Activated CD8-positive, alpha-beta memory T cell treated with anti-CD3 and anti-CD28 coated beads for 36 hours (primary cell): Measurements from ENCODE around the gene SLC9A8. TPM values are rescaled to one million over a fixed set of nuclear protein-coding genes. Genes with fewer than 3 reads are reported as not detected.
"Not testable (repeated sequence)": the region's sequence is repeated elsewhere in the genome, so short reads cannot be mapped to it uniquely, and the experiment has no call there.

Experiments used
- CTCF ChIA-PET: fragments of 350-600 bp; sonication (Branson Sonifier 250); formaldehyde crosslinking; loops from one replicate; lab custom pipeline; 2021; ENCODE audit warnings: antibody characterized with exemption; lab: Charles Lee
- POLR2A ChIA-PET: fragments of 350-600 bp; sonication (Branson Sonifier 250); formaldehyde crosslinking; loops from one replicate; lab custom pipeline; 2021; ENCODE audit warnings: antibody characterized with exemption; lab: Charles Lee
- total RNA-seq, 2 experiments: library from RNA; stranded (reverse); gene quantifications; one replicate each; pipeline ENCODE4 v1.2.3, GENCODE V29; 2021

Gene SLC9A8
- total RNA-seq, 2 experiments from 2014 or later, result 8.6 to 10.0 TPM

DNA sequence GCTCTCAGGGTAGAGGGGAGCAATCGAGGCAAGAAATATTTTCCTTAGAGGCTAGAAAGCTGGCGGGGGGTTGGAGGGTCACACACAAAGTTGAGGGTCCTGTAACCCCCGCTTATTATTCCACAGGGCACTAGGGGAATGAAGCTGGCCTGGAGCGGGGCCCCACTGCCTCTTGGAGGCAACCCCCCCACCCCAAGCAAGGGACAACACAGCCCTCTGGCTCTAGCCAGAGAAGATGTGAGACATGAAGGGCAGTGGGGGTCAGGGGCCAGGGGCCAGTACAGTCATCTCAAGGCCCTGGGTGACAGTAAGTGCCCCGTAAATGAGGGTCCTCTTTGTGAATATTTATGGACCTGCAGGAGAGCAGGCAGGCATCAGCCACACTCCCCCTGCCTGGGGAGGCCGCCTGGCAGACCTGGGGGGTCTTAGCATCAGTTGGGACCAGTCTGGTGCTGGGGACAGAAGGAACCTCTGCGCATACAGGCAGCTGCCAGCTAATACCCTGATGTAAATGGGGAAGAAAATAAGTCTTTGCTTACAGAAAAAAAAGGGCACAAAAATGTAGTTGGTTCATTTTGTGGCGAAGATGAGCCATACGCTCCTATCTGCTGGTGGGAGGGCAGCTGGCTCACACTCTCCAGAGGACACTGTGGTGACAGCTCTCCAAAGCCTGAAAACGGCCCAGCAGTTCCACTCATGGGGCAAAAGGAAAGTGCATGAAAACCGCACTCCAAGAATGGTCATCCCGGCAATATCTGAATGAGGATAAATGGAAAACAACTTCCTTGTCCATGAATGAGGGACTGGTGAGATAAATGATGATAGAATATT is 80.8 kb downstream of the SLC9A8 start:
- CTCF ChIA-PET, result interaction anchor here (1.0 to 1.4 kb wide), 5 partner anchors 12 to 352 kb away, joined by 3 to 11 read pairs (median 3); partner anchors contain the start of gene SPATA2
- POLR2A ChIA-PET, result no interaction called here

DNA sequence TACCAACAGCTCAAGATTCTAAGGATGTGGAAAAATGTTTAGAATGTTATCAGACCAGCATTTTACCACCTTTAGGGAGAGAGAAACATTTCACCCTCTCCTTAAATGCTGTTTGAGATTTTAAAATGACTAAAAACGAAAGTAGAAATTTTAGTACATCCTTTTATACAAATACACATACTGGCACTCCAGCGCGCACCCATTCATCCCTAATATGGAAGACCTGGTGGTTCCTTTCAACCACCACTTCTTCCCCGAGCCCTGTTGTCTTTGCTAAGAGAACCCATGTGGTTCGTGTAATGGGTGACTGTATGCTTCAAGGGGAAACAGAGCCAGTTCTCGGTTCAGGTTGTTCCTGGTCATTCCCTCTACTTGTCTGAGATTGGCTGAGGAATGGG is 81.4 kb downstream of the SLC9A8 start:
- ChIA-PET CTCF (interaction anchor here (1.0 to 1.4 kb wide), 5 partner anchors 11 to 352 kb away, joined by 3 to 11 read pairs (median 3); partner anchors contain the start of gene SPATA2), POLR2A (no interaction called here)

DNA sequence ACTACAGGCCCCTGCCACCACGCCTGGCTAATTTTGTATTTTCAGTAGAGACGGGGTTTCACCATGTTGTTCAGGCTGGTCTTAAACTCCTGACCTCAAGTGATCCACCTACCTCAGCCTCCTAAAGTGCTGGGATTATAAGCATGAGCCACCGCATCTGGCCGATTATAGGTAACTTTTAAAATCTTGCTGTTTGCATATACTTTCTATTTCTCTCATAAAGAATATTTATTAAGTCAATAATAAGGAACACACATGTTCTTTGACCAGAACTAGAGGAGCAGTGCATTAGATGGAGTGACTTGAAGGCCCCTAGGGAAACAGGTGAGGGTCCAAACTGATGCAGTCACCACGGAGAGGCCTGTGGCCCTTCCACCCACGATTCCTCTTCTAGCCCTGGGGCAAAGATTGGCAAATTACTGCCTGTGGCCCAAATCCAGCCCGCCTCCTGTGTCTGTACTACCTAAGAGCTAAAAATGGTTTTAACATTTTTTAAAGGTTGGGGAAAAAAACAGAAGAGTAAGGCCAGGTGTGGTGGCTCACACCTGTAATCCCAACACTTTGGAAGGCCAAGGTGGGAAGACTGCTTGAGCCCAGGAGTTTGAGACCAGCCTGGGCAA is 83.0 kb downstream of the SLC9A8 start:
- CTCF ChIA-PET, POLR2A ChIA-PET: not testable (repeated sequence)

GRCh38 chr20:49896204-49896603 is 83.6 kb downstream of the SLC9A8 start:
- ChIA-PET CTCF (no interaction called here), POLR2A (no interaction called here)

GRCh38 chr20:49899541-49900383 is 87.1 kb downstream of the SLC9A8 start:
- ChIA-PET POLR2A (no interaction called here), CTCF (no interaction called here)

GRCh38 chr20:49901588-49901987 is 89.0 kb downstream of the SLC9A8 start:
- ChIA-PET POLR2A (no interaction called here), CTCF (no interaction called here)

GRCh38 chr20:49904440-49905214 is 92.0 kb downstream of the SLC9A8 start:
- POLR2A ChIA-PET, result interaction anchor here (1.7 kb wide), 1 partner anchor 12 kb away, joined by 5 read pairs; no protein-coding TSS in a partner anchor
- CTCF ChIA-PET, result interaction anchor here (0.8 to 1.3 kb wide), 4 partner anchors 10 to 16 kb away, joined by 3 to 4 read pairs (median 3); no protein-coding TSS in a partner anchor

DNA sequence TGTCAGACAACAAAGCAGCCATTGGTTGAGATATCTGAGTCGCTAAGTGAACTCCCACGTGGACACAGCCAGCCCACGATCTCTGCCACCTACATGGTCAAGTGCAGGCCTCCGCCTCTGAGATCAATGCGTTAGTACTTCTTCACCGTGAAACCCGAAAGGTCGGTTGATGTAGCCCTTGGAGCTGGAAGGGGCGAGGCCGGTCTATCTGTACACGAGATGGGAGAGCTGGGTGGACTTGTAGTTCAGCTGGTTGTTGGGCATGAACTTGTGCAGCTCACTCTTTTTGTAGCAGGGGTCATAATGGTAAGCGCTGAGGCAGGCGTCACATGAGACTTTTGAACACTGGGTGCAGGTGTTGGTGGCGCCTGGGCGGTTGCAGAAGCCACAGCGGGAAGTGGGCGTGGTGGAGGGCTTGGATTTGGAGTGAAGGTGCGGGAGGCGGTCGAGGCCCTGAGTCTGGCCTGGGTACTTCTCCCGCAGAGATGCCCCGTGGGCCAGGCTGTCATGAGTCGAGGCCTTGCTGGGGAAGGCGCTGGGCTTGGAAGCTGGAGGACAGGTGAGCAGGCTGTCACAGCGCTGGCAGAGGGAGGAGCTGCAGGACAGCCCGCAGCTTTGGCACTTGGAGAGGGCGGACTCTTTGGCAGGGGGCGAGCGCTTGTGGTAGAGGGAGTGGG is 92.9 kb downstream of the SLC9A8 start:
- ChIA-PET CTCF (interaction anchor here (0.8 to 1.3 kb wide), 3 partner anchors 9 to 17 kb away, joined by 3 to 4 read pairs (median 3); no protein-coding TSS in a partner anchor), POLR2A (interaction anchor here (1.7 kb wide), 1 partner anchor 11 kb away, joined by 5 read pairs; no protein-coding TSS in a partner anchor)

- POLR2A ChIA-PET, result interaction anchor here (1.7 kb wide), 1 partner anchor 10 kb away, joined by 5 read pairs; no protein-coding TSS in a partner anchor
- CTCF ChIA-PET, result interaction anchor here (0.9 to 1.3 kb wide), 4 partner anchors 12 to 26 kb away, joined by 3 to 5 read pairs (median 4); no protein-coding TSS in a partner anchor
Measured at GRCh38 chr20:49906101-49906604, 93.5 kb downstream of the SLC9A8 start.

GRCh38 chr20:49906615-49907154 is 94.1 kb downstream of the SLC9A8 start:
- CTCF ChIA-PET, result interaction anchor here (0.9 to 1.2 kb wide), 3 partner anchors 14 to 27 kb away, joined by 3 to 5 read pairs (median 3); no protein-coding TSS in a partner anchor
- POLR2A ChIA-PET, result interaction anchor here (1.7 kb wide), 1 partner anchor 10 kb away, joined by 5 read pairs; no protein-coding TSS in a partner anchor

DNA sequence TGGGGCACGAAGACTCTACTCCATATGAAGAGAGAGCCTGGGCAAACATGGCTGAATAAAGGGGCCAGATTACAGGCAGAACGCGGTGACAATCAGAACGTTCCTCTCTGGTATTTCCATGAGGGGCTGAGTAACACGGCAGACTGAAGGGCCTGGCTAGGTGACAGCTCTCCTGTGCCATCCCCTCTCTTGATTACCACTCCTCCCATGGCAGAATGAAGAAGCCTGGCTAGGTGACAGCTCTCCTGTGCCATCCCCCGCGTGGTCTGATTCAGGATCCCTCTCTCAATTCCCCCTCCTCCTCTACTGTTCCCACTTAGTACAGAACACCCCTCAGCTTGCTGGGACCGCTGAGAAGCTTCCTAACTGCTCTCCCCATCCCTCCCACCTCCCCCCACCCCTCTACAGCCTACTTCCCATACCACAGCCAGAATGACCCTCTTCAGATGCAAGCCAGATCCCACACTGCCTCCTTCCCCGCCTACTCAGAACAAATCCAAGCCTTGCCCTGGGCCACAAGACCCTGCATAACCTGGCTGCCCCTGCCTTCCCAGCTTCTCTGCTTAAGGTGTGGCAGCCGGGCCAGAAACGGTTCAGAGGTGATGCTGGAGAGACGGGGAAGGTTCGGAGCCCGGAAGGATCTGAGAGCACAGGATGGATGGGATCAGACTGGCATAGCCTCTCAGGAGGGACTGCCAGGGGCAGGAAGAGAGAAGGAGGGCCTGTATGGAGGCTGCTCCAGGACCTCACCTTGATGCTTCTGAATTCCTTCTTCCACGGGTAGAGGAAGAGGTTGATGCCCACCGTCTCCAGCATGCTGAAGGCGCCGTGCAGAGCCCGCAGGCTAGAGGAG is 95.0 kb downstream of the SLC9A8 start:
- ChIA-PET POLR2A (no interaction called here), CTCF (interaction anchor here (1.2 kb wide), 2 partner anchors 13 to 15 kb away, joined by 3 read pairs; no protein-coding TSS in a partner anchor)

GRCh38 chr20:49908258-49908565 is 95.6 kb downstream of the SLC9A8 start:
- ChIA-PET CTCF (interaction anchor here (1.2 kb wide), 1 partner anchor 12 kb away, joined by 3 read pairs; no protein-coding TSS in a partner anchor), POLR2A (no interaction called here)

GRCh38 chr20:49909499-49910339 is 97.1 kb downstream of the SLC9A8 start:
- ChIA-PET POLR2A (no interaction called here), CTCF (interaction anchor here (4.8 kb wide), 1 partner anchor 21 kb away, joined by 17 read pairs; no protein-coding TSS in a partner anchor)

- CTCF ChIA-PET, result interaction anchor here (4.8 kb wide), 1 partner anchor 22 kb away, joined by 17 read pairs; no protein-coding TSS in a partner anchor
- POLR2A ChIA-PET, result no interaction called here
Measured at GRCh38 chr20:49910340-49910706, 97.7 kb downstream of the SLC9A8 start.

GRCh38 chr20:49913399-49914047 is 100.9 kb downstream of the SLC9A8 start:
- ChIA-PET CTCF (interaction anchor here (1.1 to 4.8 kb wide), 5 partner anchors 9 to 158 kb away, joined by 3 to 17 read pairs (median 3); no protein-coding TSS in a partner anchor), POLR2A (interaction anchor here (0.6 to 1.5 kb wide), 2 partner anchors 21 to 26 kb away, joined by 3 to 5 read pairs; no protein-coding TSS in a partner anchor)
